Fibroblast of skin of right biceps (primary cell): ENCODE measurements around the gene REEP3.

ENCODE experiments used
- DNase-seq: peaks from one replicate; pipeline ENCODE4 v3.0.0-alpha.2; 2013

Gene REEP3

DNA sequence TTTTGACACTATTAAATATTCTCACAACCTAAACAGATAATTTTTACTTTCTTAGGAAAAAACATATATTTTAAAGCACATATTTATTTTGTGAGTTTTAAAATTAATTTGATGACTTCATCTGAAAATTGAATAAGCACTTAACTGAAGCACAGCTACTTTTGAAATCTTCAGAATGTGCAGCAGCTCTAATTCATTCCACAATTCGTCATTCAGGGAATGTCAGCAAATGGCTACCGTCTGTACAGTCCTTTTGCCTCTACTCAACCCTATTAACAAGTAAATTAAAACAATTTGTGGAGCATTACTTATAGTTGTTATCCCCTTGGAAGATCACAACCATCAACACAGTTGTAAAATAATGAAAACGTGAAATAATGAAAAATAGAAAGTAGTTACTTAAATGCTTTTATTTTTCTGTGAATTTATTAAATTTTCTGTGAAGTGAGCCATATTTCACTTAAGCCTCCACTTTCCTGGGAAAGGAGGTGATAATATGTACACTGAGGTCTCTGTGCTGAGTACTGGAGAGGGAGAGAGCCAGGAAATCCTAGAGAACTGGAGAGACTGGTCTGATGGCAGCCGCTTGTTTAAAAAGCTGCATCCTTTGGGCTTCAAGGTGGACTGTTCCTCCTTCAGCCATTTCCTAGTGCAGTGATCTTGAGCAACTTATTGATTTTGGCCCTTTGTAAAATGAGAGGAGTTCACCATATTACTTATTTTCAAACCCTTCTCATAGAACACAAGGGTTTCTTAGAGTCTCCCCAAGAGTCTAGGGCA is 70.6 kb downstream of the REEP3 start:
- peak; percentile 43 for DNase-seq

DNA sequence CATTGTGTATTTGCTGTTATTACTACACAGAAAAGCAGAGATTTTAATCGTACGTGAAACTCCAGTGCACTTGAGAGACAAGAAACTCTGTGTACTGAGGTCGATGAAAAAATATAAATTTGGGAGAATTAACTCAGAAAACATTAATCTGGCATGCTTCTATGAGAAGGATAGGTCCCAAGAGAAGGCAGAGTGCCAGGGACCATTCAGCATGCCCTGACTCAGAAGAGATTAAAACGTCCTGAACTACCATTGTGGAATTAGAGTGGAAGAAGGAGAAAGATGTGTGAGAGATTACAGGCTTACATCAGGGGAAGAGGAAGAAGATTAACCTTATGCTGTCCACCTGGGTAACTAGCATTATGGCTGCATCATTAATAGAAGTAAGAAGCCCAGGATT is 72.4 kb downstream of the REEP3 start:
- peak; percentile 45 for DNase-seq

DNA sequence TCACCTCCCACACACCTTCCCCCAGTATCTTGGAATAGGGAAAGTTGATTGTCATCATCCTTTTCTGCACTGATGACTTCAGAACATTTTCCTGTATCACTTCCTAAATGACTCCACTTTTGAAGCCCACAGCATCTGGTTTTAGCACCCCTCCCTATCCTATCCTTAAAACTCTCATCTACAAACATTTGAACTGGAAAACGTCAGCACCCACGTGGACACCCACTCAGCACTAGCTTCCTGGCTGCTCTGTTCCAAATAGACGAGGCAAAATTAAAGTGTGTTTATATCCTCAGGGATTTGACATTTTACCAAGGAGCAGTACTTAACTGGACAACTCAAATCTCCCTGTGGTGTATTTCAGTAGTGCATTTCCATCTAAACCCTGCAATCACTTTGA is 73.9 kb downstream of the REEP3 start:
- no peak for DNase-seq

DNA sequence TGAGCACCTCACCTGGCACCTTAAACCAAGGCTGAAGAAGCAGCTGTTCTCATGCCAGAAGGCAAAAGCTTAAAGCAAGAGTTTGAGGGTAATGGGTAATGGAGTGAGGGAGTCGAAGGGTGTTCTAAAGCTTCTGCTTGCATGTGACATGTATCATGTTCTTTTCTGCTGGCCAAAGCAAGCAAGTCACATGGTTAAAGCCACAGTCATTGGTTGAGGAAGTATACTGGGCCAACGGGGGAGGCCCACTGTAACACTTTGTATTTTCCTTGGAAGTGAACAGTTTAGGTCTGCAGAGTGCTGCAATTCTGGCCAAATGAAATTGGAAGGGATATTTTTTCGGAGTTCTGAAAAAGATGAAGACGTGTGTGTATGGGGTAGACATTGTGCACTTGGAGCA is 75.7 kb downstream of the REEP3 start:
- no peak for DNase-seq

DNA sequence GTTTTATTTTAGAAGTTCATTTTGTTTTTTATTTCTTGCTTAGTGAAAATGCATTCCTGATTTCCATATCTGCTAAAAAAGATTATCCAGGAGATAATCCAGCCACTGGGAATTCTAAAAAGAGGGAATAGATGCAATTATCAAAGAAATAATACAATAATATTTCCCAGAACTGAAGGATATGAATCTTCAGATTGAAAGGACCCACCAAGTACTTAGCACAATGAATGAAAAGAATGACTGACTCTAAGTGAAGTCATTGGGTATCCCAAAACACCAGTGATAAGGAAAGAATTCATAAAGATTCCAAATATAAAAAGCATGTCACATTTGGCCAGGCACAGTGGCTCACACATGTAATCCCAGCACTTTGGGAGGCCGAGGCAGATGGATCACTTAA is 79.3 kb downstream of the REEP3 start:
- no peak for DNase-seq

DNA sequence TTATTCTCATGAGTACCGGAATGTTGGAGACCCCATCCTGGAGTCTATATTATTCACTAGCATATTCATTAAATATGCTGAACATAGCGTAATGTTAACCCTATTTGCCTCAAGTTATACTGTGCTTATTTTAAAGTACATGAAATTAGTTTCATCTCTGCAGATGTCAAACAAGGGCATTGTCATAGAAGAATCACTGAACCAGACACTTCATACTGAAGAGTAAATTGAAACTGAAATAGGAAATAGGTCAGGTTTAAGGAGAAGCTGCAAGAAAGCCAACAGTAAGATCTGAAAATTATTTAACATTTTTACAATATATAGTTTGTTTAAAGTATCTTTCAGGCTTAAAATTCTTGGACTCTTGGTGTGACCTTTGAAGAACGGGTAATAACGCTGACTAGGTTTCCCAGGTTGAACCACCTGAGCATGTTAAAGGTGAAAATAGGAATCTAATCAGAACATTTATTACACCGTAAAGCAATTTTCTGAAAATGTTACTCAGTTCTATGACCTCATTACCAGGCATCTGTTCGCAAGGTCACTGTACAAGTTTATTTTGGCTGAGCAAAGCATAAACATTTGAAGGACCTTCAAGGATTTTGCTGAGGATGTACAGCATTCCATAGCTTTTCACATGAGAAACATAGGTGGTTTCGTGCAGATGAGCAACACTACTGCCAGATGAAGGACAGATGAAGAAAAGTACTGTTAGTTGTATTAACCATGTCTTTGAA is 82.7 kb downstream of the REEP3 start:
- DNase-seq: no peak

DNA sequence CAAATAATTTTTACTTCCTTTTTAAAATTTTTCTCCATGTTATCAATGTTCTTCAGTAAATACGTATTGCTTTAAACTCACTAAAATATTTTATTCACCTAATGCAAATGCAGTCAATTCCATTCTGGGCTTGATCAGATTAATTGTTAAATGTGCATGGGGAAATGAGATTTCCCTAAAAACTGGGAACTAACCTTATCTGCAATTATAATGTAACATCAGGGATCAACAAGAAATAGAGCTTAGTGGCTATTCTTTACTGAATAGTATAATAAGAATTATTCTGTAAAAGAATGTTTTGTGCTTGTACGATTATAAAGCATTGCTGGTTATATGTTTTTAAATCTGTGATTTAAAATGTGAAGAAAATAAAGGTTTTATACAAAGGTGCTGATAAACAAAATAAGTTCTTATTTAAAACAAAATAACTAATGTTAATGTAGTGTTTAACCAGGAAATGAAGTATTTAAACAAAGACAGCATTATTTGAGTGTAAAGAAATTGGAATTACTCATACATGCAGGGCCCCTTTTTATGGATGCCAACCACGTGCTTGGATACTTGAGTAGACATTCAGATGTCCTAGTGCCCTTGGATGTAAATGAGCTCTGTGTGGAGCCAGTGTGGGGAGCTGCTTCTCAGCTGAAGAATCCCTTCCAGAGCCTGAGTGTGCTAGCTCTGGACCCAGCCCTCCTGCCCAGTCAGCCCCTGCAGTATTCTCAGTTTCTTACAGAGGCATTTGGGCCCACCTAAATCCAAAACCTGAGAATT is 84.2 kb downstream of the REEP3 start:
- DNase-seq: peak; percentile 27

DNA sequence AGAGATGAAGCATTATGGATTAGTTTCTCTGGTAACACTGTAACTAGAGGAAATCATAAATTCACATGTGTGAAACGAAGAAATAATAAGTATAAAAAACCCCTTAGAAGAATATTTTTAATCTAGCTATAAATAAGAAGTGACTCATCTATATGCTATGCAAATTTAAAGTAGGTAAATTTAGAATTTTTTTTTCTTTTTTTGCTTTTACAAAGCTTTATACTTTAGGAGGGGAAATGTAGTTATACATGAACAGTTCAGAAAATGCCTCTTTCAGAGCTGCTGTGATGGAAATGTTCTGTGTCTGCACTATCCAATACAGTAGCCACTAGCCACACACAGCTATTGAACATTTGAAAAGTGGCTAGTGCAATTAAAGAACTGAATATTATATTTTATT is 87.3 kb downstream of the REEP3 start:
- no peak for DNase-seq

DNA sequence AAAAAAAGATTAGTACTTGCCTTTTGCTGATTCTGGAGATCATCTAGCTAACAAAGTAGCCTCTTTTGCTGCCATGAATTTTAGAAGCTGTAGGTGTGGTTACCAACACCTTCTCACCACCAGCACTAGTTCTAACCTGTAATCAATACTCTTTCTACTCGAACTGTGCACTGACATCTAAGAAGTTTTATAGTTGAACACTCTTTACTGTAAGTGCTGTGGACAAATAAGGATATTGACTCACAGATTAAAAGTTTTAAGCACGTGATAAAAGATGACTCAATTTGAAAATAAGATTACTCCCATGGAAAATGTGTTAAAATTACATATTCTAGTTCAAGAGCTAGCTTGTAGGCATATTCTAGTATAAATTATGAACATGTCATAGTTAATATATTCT is 89.9 kb downstream of the REEP3 start:
- DNase-seq: peak; percentile 58

DNA sequence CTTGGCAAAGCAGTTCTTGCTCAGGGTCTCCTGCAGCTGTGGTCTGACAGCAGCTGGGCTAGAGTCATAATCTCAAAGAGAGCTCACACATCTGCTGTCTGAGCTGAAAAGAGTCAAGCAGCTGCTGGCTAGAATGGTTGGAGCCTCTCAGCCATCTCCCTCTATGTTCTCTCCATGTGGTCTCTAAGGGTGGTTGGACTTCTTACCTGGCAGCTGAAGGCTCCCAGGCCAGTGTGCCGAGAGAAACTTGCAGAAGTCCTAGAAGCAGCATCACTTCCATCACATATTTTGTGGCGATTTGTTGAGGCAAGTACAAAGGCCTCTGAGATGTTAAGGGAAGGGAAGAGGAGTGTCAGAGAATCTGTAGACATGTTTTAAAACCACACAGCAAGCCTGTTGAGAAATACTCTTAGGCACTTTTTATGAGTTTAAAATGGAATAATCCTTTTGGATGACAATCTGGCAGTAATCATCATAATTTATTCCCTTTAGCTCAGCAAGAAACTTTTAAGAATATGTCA is 93.2 kb downstream of the REEP3 start:
- peak; percentile 59 for DNase-seq

DNA sequence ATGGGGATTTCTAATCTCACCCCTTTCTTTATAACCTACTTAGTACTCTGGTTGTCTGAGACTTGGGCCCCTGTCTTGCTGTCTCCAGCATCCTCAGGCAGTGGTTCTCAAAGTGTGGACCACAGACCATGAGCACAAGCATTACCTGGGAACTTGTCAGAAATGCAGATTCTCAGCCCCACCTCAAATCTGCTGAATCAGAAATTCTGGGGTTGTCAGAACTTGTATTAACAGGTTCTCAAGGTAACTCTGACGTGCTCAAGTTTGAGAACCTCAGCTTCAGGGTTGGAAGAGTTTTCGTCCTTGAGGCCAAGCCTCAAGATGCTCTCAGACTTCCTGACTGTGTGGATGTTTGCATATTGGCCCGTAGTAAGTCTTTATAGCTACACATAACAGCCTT is 97.4 kb downstream of the REEP3 start:
- DNase-seq: no peak

DNA sequence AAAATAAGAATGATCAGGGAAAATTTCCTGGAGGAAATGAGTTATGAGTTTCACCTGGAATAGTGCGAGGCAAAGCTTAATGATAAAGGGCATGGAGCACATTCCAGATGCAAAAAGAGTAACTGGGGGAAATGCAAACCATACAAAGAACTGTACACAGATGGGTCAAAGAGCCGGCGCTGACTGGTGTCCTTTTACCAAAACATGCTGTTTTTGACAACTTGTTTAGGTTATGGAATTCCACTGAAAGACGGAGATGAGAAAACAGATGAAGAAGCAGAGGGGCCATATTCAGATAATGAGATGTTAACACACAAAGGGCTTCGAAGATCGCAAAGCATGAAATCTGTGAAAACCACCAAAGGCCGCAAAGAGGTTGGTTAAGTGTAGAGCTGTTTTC is 98.2 kb downstream of the REEP3 start:
- DNase-seq: no peak

DNA sequence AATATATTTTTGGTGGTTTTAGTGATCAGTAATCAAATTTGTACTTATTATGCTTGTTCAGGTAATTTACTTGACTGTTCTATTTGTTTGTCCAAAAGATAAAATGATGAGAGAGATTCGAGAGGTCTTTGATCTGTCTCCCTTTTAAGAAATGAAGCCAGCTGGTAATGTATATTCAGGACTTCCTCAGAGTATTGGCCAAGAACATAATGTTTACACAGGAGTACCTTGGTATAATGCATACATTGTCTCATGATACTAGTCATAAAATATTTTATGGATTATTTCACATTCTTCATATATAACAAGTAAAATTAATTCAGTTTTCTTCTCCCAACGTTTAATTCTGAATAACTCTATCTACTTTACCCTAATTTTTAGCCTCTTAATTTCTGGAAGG is 100.9 kb downstream of the REEP3 start:
- no peak for DNase-seq

DNA sequence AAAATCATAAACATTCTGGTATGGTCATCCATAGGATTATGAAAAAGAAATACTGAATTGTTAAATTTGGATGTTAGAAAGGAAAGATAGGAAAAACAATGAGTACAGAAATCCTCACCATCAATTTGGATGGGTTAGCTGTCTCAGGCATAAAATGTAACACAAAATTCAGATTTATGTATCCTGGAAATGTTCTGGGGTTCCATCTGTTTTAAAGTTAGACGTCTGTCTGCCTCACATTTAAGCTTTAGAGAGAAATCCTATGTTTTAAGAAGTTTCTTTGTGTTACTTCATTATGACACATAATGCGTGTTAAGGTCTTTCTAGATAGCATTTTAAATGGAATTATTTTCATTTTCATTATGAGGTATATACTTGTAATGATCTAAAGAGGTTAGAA is 103.5 kb downstream of the REEP3 start:
- DNase-seq: no peak

DNA sequence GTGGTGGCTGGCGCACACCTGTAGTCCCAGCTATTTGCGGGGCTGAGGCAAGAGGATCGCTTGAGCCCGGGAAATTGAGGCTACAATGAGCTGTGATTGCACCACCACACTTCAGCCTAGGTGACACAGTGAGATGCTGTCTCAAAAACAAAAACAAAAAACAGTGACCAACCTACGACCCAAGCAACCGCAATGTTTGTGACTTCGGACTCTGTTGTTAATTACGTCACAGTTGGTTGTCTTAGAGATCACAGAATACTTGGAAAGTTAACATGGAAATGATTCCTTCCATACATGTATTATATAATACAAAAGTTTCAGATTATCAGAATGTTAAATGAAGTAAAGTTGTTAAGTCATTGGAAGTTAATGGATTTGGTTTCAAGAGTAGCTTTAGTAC is 106.2 kb downstream of the REEP3 start:
- no peak for DNase-seq

DNA sequence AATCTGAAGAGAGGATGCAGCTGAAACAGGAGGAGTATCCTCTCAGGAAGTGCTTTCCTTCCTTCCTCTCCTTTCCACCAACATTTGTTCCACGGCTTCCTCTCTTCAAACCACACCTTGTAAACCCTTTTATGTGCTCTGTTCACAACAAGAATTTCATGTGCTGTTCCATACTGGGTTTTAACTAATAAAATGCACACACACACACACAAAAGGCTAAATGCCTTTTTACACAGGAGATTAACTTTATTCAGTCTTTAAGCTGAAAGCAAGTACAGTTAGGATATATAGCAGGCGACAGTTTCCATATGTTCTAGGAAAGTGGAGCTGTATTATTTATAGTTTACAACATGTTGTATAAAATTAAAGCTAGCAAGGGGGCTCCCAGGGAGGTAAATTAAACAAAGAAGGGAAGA is 106.7 kb downstream of the REEP3 start:
- DNase-seq: no peak

DNA sequence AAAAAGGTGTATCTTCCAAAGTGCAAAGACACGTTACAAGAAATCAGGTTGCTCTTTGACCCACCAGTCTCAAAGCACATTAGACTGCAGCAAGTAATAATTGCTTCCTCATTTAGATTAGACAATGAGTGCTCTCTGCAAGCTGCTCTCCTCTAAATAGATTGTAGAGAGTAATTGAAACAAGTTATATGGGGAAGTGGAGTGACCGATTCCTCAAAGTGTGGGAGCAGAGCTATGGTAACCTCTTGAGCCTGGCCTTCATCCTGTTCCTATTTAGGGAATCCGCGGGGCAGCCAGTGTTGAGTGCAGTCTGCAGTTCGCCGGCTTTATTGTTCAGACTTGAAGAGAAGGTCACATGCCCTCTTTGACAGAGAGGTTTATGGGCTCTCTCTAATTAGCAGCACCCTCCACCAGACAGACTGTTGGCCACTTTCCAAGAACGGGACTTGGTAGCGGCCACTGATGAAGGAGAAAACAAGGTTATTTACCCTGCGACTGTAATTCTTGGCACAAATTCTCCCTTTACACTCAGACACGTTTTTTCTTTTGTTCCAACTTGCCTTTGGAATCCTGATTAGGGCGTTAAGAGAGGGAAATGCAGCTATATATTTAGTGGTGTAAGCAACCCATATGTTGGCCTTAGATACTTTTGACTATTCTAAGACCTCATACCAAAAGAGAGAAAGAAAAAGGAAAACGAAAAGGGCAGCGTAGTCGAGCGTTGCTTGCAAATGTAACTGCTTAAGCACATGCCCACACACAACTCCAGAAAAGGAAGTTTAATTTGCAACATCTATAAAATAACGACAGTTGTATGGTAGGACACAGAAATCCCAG is 107.5 kb downstream of the REEP3 start:
- DNase-seq: peak; percentile 38

DNA sequence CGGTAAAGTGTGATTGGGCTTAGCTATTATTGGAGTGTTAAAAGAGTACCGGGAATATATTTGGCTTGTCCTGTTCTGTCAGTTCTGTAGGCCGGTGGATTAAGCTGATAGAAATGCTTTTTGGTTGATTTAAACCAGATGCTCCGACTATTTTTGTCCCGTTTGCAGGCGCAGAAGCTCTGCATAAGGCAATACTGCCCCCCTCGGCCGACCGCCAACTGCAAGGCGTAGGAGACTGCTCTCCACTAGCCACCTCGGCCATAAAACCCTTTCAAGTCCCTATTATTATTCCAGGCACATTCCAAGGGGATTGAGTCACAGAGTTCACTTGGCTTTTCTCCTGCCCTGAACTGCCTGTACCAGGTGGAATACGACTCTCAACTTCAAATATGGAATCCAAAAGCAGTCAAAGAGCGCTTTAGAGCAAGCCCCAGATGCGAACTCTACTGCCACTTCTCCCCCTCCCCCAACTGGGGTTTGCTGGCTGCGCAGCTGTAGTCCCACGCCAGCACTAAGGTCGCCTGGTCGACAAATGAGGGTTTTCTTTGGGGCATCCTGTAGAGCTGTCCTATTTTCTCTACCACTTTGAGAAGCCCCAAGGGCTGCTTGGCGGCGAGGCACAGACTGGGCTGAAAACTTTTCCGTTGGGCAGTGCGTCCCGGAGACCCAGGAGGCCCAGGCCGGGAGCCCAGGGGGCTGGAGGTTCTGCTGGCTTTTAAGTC is 108.3 kb downstream of the REEP3 start:
- DNase-seq: peak; percentile 100

DNA sequence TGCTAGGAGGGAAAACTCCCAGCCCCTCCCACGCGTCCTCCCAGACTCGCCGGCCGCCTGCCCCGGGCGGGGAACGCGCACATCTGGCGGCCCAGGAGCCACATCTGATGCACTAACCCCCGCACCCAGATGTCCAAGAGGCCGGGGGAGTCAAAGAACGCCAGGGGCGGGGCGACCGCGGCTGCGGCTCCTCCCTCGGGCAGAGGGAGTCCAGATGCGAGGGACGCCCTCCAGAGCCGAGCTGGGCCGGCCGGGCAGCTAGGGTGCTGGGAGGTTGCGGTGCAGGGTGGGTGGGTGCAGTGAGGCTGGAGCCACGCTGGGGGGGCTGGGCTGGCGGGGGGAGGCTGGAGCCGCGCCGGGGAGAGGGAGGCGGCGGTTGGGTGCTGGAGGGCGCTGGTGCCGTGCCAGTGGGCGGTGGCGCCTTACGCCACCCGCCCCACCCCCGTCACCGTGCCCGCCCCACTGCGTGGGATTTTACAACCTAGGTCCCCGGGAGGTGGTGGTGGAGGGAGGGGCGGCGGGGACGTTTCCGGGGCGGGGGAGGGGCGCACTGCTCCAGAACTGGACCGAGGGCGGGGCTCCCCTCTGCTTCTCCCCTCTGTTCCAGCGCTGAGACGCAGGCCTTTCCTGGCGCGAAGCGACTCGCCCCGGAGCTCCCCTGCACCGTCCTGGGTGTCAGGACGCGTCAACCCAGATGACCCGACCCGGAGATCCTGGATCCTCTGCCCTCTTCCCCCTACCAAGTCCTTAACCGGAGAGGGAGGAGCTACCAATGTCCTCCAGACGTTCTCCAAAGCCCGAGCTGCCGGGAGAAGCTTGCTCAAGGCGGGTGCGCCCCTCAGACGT is 109.1 kb downstream of the REEP3 start:
- DNase-seq: peak; percentile 86

DNA sequence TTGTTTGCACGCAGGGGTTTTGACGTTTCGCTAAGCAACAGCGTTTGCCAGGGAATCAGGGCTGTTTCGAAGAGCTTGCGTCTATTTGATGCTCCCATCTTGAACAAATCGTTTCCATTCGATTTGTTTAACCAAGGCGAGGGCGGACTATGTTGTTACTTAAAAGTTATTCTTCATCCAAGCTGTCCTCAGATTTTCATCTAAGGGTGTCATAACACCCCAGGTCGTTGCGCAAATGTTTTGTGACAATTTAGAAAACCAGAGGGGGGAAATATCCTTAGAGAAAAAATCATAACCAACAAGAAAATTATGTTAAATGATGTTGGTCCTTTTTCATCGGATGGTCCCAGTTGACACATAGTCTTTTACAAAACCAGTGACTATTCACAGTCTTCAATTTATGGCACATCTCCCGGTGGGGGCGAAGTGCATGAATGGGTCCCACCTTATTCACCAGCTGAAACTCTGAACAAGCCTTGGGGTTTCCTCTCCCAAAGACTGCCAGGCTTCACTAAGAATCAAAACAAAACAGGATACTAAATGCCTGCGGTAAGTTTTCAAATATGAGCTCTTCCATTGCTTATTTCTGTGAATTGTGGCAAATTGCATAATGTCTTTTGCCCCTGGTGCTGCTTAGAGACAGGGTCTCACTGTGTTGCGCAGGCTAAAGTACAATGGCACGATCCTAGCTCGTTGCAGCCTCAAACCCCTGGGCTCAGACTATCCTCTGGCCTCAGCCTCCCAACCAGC is 109.9 kb downstream of the REEP3 start:
- no peak for DNase-seq
